Stimulated activated CD4-positive, alpha-beta T cell treated with anti-CD3 and anti-CD28 coated beads, Interleukin-1b, Interleukin-23, amount 100 ng/mL, for 1 hour (primary cell): ENCODE results near the gene CLIP3.
"Not testable (repeated sequence)": the region's sequence is repeated elsewhere in the genome, so short reads cannot be mapped to it uniquely, and the experiment has no call there.

Experiments used
- DNase-seq, 2 donors: peaks; one replicate each; pipeline ENCODE4 v3.0.0-alpha.2; 2020; ENCODE audit warnings: low read depth in 2 of 2

The CLIP3 gene

DNA sequence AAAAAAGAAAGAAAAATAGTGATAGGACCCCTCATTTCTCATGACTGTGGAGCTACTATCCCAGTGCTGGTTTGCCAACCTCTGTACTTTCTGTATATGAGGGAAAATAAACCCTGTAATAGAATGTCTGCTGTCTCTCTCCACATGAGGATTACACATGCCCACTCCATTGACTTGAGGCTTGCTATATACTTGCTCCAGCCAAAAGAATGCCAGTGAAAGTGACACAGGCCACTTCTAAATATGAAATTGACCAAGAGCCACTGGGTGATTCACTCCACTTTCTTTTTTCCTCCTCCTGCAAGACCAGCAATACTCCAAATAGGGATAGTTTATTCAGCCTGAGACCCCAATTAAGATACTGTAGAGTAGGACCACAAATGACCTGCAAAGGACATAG lies 15.2 kb upstream of the CLIP3 start:
- DNase-seq = no peak

DNA sequence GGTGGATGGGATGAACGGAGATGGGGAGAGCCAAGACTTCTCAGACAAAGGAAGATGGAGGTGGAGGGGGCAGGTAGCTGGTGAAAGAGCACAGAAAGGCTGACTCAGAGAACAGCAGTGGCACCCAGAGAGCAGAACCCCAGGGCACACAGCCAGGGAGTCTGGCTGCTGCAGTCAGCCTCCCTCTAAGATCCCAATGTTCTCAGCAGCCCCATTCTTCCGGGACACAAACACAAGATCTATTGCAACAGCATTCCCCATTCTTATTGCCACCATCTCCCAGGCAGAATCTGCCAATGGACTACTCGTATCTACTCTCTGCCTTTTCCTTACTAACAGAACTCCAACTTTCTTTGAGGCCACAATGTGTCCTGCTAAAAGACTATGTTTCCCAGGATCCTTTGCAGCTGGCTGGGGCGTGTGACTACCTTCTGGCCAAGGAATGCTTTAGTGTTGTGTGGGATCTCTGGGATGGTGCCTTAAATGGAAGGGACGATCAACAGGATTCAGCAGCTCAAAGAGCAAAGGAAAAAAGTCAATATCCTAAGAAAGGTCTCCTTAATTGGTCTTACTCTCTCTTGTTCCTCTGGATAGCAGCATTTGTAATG lies 13.9 kb upstream of the CLIP3 start:
- DNase-seq = no peak

DNA sequence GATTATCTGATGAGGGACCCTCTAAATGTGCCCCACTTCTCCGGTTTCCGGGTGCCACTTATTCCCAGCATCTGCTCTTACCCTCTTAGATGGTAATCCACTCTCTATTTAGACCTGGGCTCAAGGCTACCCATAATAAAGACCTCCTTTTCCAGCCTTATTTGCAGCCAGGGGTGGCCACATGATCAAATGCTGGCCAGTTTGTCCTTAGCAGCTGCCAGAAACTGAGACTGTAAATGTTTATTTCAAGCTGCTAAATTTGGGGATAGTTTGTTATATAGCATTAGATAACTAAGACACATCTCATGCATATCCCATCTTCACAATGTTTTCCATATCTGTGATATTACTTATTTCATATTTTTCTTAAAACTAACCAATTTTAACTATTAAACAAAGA lies 11.3 kb upstream of the CLIP3 start:
- no peak for DNase-seq

GRCh38 chr19:36041831-36042230 lies 9.2 kb upstream of the CLIP3 start:
- no peak for DNase-seq

DNA sequence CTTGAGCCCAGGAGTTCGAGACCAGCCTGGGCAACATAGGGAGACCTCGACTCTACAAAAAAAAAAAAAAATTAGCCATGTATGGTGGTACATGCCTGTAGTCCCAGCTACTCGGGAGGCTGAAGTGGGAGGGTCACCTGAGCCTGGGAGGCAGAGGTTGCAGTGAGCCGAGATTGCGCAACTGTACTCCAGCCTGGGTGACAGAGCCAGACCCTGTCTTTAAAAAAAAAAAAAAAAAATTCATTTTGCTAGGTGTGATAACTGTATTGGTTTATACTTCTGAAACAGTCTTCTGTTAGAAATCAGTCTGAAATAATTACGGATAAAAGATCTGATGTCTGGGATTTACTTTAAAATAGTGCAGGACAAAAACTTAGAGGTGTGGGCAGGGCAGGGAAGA lies 8.4 kb upstream of the CLIP3 start:
- DNase-seq = not testable (repeated sequence)

GRCh38 chr19:36040495-36040894 lies 7.8 kb upstream of the CLIP3 start:
- DNase-seq = no peak

DNA sequence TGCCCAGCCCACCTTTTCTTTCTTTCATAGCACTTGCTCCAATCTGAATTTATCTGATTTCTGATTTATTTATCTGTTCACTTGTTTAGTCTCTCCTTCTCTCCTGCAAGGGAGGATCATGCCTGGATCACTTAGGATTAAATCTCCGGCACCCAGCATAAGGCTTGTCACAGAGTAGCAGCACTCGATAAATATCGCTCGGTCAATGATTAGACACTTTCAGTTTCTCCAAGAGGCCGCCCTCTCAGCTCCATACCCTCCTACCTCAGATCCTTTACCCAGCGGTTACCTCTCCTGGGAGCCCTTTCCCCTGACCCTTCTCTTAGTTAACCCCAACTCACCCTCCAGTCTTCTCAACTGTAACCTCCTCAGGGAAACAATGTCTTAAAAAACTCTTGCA lies 1.4 kb downstream of the CLIP3 start:
- no peak for DNase-seq

GRCh38 chr19:36030264-36031148 lies 2.2 kb downstream of the CLIP3 start:
- no peak for DNase-seq

DNA sequence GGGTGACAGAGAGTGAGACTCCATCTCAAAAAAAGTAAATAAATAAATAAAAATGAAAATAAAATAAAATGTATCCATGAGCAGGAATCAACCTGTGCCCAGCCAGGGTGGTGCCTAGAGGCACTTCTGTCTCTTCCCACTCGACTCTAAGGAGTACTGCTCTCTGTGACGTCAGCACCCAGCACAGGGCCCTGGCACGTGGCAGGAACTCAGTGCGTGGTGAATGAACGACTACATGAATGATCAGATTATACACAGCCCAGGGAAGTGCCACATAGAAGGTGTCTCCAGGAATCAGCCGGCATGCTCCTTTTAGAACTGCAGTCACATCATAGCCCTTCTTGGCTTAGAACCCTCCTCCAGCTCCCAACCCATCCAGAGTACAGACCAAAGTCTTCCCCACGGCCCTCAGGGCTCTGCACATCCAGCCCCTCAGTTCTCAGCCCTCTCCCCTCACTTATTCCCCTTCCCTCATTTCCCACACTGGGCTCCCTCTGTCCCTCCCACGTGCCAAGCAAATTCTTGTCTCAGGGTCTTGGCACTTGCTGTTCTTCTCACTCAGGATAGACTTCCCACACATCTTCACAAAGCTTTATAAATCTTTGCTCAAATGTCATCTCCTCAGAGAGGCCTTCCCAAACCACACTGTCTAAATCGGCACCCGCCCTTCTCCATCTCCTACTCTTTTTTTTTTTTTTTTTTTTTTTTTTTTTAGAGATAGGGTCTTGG lies 4.2 kb downstream of the CLIP3 start:
- DNase-seq = no peak

GRCh38 chr19:36027696-36028095 lies 5.0 kb downstream of the CLIP3 start:
- DNase-seq = no peak

GRCh38 chr19:36026091-36026876 lies 6.4 kb downstream of the CLIP3 start:
- no peak for DNase-seq

- DNase-seq = no peak
These were observed 7.1 kb downstream of the CLIP3 start for GRCh38 chr19:36025541-36025940.

DNA sequence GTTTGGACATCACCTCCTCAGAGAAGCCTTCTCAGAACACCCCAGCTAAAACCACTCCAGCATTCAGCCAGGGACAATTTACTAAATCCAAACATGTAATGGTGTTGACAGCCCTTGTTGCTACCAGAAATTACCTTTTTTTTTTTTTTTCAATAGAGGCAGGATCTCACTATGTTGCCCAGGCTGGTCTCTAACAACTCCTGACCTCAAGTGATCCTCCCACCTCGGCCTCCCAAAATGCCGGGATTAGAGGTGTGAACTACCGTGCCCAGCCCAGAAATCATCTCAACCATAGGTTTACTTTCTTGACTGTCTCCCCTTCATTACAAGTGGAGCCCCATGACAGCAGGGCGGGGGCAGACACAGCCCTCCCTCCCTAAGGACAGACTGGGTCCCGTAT lies 9.2 kb downstream of the CLIP3 start:
- no peak for DNase-seq

GRCh38 chr19:36019061-36019670 lies 13.5 kb downstream of the CLIP3 start:
- DNase-seq = no peak

GRCh38 chr19:36014012-36014924 lies 18.4 kb downstream of the CLIP3 start, which contains the start of gene ALKBH6:
TSS of gene ALKBH6 (minus strand) at chr19:36014213. CDS start at chr19:36013397, 816 bp downstream.
- peak; percentile 97 to 98 for DNase-seq

DNA sequence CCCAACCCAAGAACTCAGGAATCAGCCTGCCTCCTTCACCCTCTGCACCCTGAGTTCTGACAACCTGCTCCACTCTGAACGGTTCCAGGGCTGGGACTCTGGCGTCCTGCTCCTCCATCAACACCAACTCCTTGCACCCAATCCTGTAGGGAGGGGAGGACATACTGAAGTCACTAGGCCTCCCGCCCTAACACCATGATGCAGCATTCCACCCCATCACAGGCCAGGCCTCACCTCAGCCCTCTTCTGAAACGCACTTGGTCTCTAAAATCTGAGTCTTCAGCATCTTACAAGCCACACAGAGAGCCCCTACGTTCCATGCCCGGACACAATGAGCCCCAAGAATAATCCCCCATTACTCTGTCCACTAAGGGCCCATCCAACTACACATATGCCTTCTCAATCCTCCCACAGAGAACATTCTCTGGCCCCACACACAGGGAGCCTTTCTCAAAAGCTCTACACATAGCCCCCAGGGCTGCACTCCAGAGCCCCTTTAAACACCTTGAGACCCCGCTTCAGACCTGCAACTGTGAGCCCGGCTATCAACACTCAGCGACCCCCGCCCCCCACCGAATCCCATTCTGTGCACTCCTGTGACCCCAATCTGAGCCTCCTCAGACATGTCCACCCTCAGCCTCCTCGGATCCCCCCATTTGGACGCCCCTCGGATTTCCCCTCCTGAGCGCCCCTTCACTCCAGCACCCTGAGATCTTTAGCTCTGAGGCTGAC lies 19.2 kb downstream of the CLIP3 start:
- no peak for DNase-seq

- DNase-seq = no peak
These were observed 22.3 kb downstream of the CLIP3 start for GRCh38 chr19:36010402-36010801.

GRCh38 chr19:36009633-36010379 lies 22.9 kb downstream of the CLIP3 start:
- no peak for DNase-seq

DNA sequence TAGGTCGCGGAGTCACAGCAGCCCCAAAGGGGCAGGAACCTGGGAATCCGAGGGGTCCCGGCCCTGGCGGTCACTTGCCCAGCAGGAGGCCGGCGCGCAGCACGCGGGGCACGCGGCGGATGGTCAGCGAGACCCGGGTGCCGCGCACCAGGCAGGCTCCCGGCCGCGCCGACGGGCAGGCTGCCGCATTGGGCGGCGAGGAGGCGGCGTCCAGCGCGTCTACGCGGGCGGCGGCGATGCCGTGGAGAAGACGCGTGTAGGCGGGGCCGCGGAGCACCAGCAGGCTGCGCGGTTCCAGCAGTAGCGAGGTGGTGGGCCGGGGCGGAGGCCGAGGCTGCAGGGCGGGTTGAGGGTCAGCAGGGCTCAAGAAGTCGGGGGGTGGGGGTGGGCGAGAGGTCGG lies 23.5 kb downstream of the CLIP3 start:
- no peak for DNase-seq
